Stimulated activated CD4-positive, alpha-beta T cell treated with anti-CD3 and anti-CD28 coated beads, TNF-alpha, amount 100 ng/mL, for 4 hours (primary cell): ENCODE measurements around the gene RAE1.

Source experiments
- DNase-seq, 3 experiments: peaks; one replicate each; pipeline ENCODE4 v3.0.0-alpha.2; 2020; ENCODE audit warnings: low read depth in 3 of 3

Gene RAE1

GRCh38 chr20:57388953-57389694, 38.1 kb downstream of the RAE1 start:
- DNase-seq, result peak in 1 of 3 experiments; percentile 54

GRCh38 chr20:57389695-57390603, 38.9 kb downstream of the RAE1 start:
- peak in 2 of 3 experiments; percentile 56 to 57 for DNase-seq

GRCh38 chr20:57390604-57391438, 39.8 kb downstream of the RAE1 start, which contains the start of gene RBM38:
Gene RBM38 (plus strand): TSS chr20:57391396. CDS start chr20:57391582, 186 bp downstream.
- peak; percentile 68 to 78 (median 74) for DNase-seq

GRCh38 chr20:57391439-57392301, 40.6 kb downstream of the RAE1 start:
- DNase-seq, result peak in 1 of 3 experiments; percentile 31

GRCh38 chr20:57392512-57393271, 41.6 kb downstream of the RAE1 start:
- DNase-seq, result peak in 2 of 3 experiments; percentile 36 to 44

GRCh38 chr20:57393321-57394120, 42.5 kb downstream of the RAE1 start:
- DNase-seq, result no peak

GRCh38 chr20:57394121-57395082, 43.3 kb downstream of the RAE1 start:
- no peak for DNase-seq

- DNase-seq, result no peak
These were observed 44.3 kb downstream of the RAE1 start for GRCh38 chr20:57395111-57395966.

- no peak for DNase-seq
These were observed 45.3 kb downstream of the RAE1 start for GRCh38 chr20:57396212-57396983.

- no peak for DNase-seq
These were observed 46.1 kb downstream of the RAE1 start for GRCh38 chr20:57396984-57397692.

GRCh38 chr20:57397693-57398108, 46.6 kb downstream of the RAE1 start:
- DNase-seq, result peak in 1 of 3 experiments; percentile 23

- DNase-seq, result peak; percentile 65 to 79 (median 73)
These were observed 47.3 kb downstream of the RAE1 start for GRCh38 chr20:57398231-57398821.

GRCh38 chr20:57398901-57399535, 48.0 kb downstream of the RAE1 start:
- DNase-seq, result no peak

GRCh38 chr20:57399587-57400155, 48.6 kb downstream of the RAE1 start:
- DNase-seq, result peak in 1 of 3 experiments; percentile 21
